H7 (cell line): Measurements from ENCODE around the gene STAMBPL1. TPM values are rescaled to one million over a fixed set of nuclear protein-coding genes. Genes with fewer than 3 reads are reported as not detected.

Source experiments
- DNase-seq: peaks from one replicate; pipeline ENCODE4 v3.0.0; 2012
- H3K27me3 ChIP-seq: 2 replicates; pipeline ENCODE4 v1.6.0; 2011; ENCODE audit warnings: mild to moderate bottlenecking, low read length; ENCODE audit not compliant: control insufficient read depth, insufficient read depth
- H3K36me3 ChIP-seq: replicated peaks from 2 replicates; pipeline ENCODE4 v1.5.1; 2011; ENCODE audit warnings: low read length; ENCODE audit not compliant: control insufficient read depth, insufficient read depth
- H3K4me3 ChIP-seq: 2 replicates; pipeline ENCODE4 v1.5.1; 2011; ENCODE audit warnings: low read depth, mild to moderate bottlenecking, control low read depth, low read length, moderate library complexity; ENCODE audit not compliant: insufficient read depth
- total RNA-seq: library from RNA; depleted of rRNA; stranded (reverse); fragments of >200 nt; shearing (Covaris generic); gene quantifications from 2 replicates; pipeline ENCODE4 v1.2.3, GENCODE V29; 2014

STAMBPL1 gene
- total RNA-seq, 1 experiment from 2014 or later = 2.3 TPM

DNA sequence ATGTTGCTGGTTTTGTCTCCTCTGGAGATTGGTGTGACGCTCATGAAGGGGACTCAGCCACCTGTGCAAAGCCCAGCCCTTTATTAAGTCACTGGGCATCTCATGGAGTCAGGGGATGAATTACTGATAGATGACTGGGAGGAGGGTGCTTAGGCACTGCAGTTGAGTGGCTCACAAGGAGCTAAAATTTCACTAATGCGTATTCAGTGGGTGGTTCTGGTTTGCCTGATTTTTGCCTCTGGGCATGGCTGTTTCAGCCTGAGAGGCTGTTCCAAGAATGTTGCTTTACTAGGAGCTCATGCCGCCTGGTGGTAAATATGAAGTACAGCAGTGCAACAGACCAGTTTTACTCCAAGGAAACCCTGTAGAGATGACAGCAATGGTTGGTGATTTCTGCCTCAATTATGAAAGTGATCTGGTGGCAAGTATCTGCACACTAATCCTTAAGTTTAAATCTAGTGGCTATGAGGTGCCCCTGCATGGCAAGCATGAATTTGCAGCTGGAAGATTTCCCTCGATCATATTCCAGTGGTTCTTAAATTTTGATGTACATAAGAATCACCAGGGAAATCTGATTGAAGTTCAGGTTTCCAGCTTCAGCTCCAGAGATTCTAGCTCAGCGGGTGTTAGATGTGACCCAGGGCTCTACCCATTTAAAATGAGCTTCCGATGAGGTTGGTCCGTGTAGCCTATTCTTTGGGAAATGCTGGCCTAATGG, 52.7 kb downstream of the STAMBPL1 start:
- H3K36me3 ChIP-seq = no peaks in the 10 kb centered on the region
- no peak for DNase-seq

GRCh38 chr10:88933564-88933963, 53.5 kb downstream of the STAMBPL1 start:
- DNase-seq = no peak
- Histone ChIP-seq H3K36me3 (no peaks in the 10 kb centered on the region), H3K27me3 (no peaks in the 10 kb centered on the region), H3K4me3 (no peak overlapping the region)

More for the DNA sequence above, 52.7 kb downstream of the STAMBPL1 start:
- H3K27me3 ChIP-seq = no peaks in the 10 kb centered on the region
- H3K4me3 ChIP-seq = no peak overlapping the region

GRCh38 chr10:88934900-88935672, 55.0 kb downstream of the STAMBPL1 start:
- Histone ChIP-seq H3K27me3 (no peaks in the 10 kb centered on the region), H3K36me3 (no peaks in the 10 kb centered on the region), H3K4me3 (no peak overlapping the region)
- peak; percentile 16 for DNase-seq

DNA sequence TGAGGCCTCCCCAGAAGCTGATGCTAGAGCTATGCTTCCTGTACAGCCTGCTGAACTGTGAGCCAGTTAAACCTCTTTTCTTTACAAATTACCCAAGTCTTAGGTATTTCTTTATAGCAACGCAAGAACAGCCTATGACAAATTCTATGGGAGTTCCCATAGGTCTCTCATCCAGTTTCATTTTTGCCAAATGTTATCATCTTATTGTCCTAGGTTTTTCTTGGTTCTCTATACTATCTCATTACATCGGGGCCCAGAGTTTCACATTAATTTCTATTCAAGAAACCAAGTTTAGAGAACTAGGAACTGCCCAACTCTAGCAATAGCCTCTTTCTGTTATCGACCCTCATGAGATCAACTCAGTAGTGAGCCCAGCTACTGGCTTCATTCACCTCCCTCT, 56.6 kb downstream of the STAMBPL1 start:
- Histone ChIP-seq H3K4me3 (no peak overlapping the region), H3K36me3 (no peaks in the 10 kb centered on the region), H3K27me3 (no peaks in the 10 kb centered on the region)
- no peak for DNase-seq

DNA sequence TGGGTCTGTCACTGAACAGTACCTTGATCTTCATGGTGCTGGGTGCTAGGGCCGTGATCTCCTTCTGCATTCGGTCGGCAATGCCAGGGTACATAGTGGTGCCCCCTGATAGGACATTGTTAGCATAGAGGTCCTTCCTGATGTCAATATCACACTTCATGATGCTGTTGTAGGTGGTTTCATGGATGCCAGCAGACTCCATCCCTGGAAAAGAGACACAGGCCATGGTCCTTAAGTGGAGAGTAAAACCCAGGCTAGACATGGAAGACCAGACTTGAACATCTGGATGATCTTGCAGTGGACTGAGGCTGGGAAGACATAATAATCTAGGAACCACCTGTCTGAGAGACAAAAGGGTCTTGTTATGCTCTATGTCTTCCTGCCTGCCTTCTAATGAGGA, 58.0 kb downstream of the STAMBPL1 start:
- Histone ChIP-seq H3K36me3 (no peaks in the 10 kb centered on the region), H3K27me3 (no peaks in the 10 kb centered on the region), H3K4me3 (no peak overlapping the region)
- no peak for DNase-seq

GRCh38 chr10:88938938-88939337, 58.9 kb downstream of the STAMBPL1 start:
- Histone ChIP-seq H3K4me3 (no peak overlapping the region), H3K36me3 (no peaks in the 10 kb centered on the region), H3K27me3 (no peaks in the 10 kb centered on the region)
- DNase-seq = no peak

- Histone ChIP-seq H3K36me3 (no peaks in the 10 kb centered on the region), H3K4me3 (no peak overlapping the region), H3K27me3 (no peaks in the 10 kb centered on the region)
- DNase-seq = no peak
These were observed 61.0 kb downstream of the STAMBPL1 start for GRCh38 chr10:88941026-88941425.

DNA sequence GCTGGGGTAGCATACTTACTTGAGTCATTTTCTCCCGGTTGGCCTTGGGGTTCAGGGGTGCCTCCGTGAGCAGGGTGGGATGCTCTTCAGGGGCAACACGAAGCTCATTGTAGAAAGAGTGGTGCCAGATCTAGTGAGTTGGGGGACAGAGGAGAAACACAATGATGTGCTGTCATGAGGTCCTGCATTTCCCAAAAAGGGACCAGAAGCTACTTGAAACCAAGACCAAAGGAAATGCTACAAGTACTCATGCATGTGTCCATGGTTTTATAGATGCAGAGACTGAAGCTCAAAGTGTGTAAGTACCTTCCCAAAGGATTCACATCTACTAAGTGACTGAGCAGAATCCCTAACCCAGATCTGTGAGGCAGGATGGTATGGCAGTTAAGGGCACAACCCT, 63.7 kb downstream of the STAMBPL1 start:
- no peaks in the 10 kb centered on the region for H3K36me3 ChIP-seq
- no peaks in the 10 kb centered on the region for H3K27me3 ChIP-seq
- no peak overlapping the region for H3K4me3 ChIP-seq
- DNase-seq = no peak

GRCh38 chr10:88944813-88945212, 64.8 kb downstream of the STAMBPL1 start:
- DNase-seq = no peak
- H3K4me3 ChIP-seq = no peak overlapping the region
- H3K36me3 ChIP-seq = no peaks in the 10 kb centered on the region
- H3K27me3 ChIP-seq = no peaks in the 10 kb centered on the region

DNA sequence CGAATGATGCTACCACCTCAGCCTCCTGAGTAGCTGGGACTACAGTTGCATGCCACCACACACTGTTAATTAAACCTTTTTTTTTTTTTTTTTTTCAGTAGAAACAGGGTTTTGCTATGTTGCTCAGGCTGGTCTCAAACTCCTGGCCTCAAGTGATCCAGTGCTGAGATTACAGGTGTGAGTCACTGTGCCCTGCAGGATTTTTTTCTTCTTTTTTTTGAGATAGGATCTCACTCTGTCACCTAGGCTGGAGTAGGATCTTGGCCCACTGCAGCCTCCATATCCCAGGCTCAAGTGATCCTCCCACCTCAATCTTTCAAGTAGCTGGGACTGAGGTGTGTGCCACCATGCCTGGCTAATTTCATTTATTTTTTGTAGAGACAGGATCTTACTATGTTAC, 66.2 kb downstream of the STAMBPL1 start:
- H3K4me3 ChIP-seq = no peak overlapping the region
- no peaks in the 10 kb centered on the region for H3K27me3 ChIP-seq
- no peak for DNase-seq
- H3K36me3 ChIP-seq = no peaks in the 10 kb centered on the region

GRCh38 chr10:88946965-88947590, 67.0 kb downstream of the STAMBPL1 start:
- Histone ChIP-seq H3K4me3 (no peak overlapping the region), H3K36me3 (no peaks in the 10 kb centered on the region), H3K27me3 (no peaks in the 10 kb centered on the region)
- DNase-seq = no peak

GRCh38 chr10:88949051-88949450, 69.0 kb downstream of the STAMBPL1 start:
- no peak for DNase-seq
- H3K36me3 ChIP-seq = no peaks in the 10 kb centered on the region
- no peaks in the 10 kb centered on the region for H3K27me3 ChIP-seq
- H3K4me3 ChIP-seq = no peak overlapping the region

DNA sequence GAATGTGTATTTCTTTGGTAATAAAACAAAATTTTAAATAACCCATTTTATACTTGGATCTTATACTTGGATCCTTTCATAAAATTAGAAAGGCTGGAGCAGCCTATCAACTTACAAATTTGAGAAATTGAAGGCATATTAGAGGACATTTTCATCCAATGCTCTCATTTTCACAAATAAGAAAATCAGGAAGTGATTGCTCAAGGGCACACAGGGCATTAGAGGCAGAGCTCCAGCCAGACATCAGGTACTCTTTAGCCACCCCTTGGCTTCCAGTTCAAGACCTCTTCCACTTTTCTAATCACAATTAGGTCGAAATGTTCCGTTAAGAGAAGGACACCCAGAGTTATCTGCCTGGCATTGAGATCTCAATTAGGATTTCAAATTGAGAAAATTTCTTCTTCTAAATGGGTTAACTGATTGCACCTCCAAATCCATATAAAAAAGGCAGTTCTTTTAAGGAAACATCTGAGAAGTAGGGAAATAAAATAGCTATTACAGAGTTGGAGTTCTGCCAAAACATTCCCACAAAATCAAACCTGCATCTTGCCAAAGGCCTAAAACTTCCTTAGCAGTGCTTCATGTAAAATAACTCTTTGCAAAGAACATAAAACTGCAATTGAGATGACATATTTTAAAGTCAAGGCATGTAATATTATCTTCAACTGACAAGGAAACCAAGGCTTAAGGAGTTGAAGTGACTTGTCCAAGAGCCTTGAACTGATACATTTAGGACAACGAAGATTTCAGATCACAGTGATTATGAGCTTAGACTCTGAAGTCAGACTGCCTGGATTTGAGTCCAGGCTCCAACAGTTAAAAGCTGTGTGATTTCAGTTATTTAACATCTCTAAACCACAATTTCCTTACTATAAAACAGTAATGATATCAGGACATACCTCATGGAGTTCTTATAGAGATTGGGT, 70.1 kb downstream of the STAMBPL1 start:
- no peaks in the 10 kb centered on the region for H3K36me3 ChIP-seq
- DNase-seq = no peak
- no peaks in the 10 kb centered on the region for H3K27me3 ChIP-seq
- no peak overlapping the region for H3K4me3 ChIP-seq

DNA sequence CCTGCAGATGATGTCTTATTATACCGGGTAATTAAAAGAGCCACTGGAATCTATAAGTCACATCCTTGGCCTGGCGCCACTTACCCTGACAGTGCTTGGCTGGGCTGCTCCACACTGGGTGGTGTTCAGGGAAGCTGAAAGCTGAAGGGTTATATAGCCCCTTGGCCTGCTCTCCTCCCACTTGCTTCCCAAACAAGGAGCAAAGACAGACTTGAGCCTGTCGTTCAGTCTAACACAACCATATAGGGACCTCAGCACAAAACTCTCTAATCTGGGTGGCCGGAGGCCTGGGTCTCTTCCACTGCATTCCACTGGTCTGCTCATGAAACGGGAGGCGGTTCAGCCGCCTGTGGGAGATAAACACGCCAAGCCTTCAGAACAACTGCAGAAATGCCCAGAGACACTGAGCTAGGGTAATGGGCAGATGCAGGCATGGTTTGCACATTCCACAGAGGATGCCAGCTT, 72.6 kb downstream of the STAMBPL1 start, which contains the start of gene ACTA2:
ACTA2 (minus strand) TSS at position 127 of the 465 bp plus-strand sequence. CDS start 3,843 bp downstream, outside the sequence.
- Histone ChIP-seq H3K4me3 (no peak within 1 kb of the TSS), H3K27me3 (no peaks in the 10 kb centered on the region), H3K36me3 (no peaks in the 10 kb centered on the region)
- DNase-seq = no peak
